ENCODE measurements around the gene DYRK1A. TPM values are rescaled to one million over a fixed set of nuclear protein-coding genes. Genes with fewer than 3 reads are reported as not detected.
A peak's percentile ranks its signal among the peaks of the same experiment; 100 is the strongest.

DYRK1A gene
- total and polyA plus RNA-seq, 2 of the 13 experiments (the other 11 are each of a cell fraction or from before 2014, with no cell fraction given): 24.6 to 34.2 TPM

DNA sequence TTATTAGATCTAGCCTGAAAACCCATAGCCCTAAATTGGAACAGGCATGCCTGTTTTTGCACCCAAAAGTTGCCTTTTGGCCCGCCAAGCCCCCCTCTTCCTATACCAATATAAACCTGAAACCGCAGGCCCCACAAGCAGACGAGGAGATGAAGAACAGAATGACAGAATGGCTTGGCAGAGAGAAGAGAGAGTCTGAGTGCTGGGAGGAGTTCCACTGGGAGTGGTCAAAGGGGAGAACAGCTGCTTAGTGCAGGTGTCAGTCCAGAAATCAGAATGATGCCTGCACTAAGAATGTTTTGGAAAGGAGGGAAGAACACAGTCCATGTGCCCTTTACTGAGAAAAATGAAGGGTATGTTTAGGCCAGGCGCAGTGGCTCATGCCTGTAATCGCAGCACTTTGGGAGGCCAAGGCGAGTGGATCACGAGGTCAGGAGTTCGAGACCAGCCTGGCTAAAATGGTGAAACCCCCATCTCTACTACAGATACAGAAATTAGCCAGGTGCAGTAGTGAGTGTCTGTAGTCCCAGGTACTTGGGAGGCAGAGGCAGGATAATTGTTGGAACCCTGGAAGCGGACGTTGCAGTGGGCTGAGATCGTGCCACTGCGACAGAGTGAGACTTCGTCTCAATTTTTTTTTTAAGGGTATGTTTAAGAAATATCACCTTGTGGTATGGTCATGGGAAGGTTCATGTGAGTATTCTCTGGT is 9.4 kb downstream of the DYRK1A start:
- H3K27ac ChIP-seq (ENCODE audit: extremely low read length, insufficient read depth, low read length): no peak overlapping the region
- H3K36me3 ChIP-seq (replicated peaks in 1 of 2; ENCODE audit: control insufficient read depth in 1 of 2, insufficient read depth in 2 of 2, low read length in 2 of 2): 0 out of 5 replicates have a peak, but pooled peaks cover 0 to 4% of the 10 kb centered on the region in 2 experiments
- FAIRE-seq (no peak), ATAC-seq (no peak; the same call in 2 of the 3 replicates), DNase-seq (ENCODE audit: low spot score) (no peak)
- ChIA-PET POLR2A (interaction anchor here (1.0 to 1.8 kb wide), 3 partner anchors 10 to 189 kb away, joined by 3 to 6 read pairs (median 6); partner anchors contain the start of genes DYRK1A and VPS26C), CTCF (ENCODE audit: low intra/inter-chr PET ratio, low total read pairs) (no interaction called here)
- WGBS (ENCODE audit: low lambda C conversion rate): 95% methylated on average over 12 of the region's 13 CpGs
- no peak overlapping the region for H2AFZ ChIP-seq (ENCODE audit: low read length)
- H3K4me3 ChIP-seq (replicated peaks in 1 of 3; ENCODE audit: insufficient read depth in 1 of 3, low read depth in 2 of 3, low read length in 3 of 3): no peak overlapping the region
- peaks cover 99% of the 10 kb centered on the region for H3K79me2 ChIP-seq (ENCODE audit: insufficient read depth, low read length)
- H3K9me3 ChIP-seq (ENCODE audit: low read length): no peaks in the 10 kb centered on the region
- H3K4me1 ChIP-seq (ENCODE audit: insufficient read depth, low read length): peaks cover 89% of the 10 kb centered on the region
- no peak overlapping the region; the same call in 1 of the 2 replicates for H3K4me2 ChIP-seq (ENCODE audit: low read depth, low read length)
- H3K9ac ChIP-seq (ENCODE audit: insufficient read depth, low read depth, low read length): no peak overlapping the region
- H4K20me1 ChIP-seq (ENCODE audit: insufficient read depth, low read length): peaks cover 95% of the 10 kb centered on the region
- peak; percentile 61 for TF ChIP-seq RBM22 (optimal IDR thresholded peaks at IDR 0.05; ENCODE audit: low read length)
- TF ChIP-seq, protein P1, sequence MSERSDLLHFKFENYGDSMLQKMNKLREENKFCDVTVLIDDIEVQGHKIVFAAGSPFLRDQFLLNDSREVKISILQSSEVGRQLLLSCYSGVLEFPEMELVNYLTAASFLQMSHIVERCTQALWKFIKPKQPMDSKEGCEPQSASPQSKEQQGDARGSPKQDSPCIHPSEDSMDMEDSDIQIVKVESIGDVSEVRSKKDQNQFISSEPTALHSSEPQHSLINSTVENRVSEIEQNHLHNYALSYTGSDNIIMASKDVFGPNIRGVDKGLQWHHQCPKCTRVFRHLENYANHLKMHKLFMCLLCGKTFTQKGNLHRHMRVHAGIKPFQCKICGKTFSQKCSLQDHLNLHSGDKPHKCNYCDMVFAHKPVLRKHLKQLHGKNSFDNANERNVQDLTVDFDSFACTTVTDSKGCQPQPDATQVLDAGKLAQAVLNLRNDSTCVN (CRISPR knock-in tag; IDR thresholded peaks at IDR 0.05; ENCODE audit: borderline replicate concordance): no peak
- H3K27me3 ChIP-seq (ENCODE audit: control insufficient read depth in 1 of 2, insufficient read depth in 2 of 2, low read length in 2 of 2): no peaks in the 10 kb centered on the region
- no TSS peak for BruUV-seq (replicated peaks)
- in situ Hi-C loops (cut with HindIII; ENCODE audit: extremely low pct_ligation_motif_present, low pct_unique_long_range_greater_than_20kb) (no loop called here), intact Hi-C loops (cut with micrococcal nuclease; ENCODE audit: unreplicated experiment) (loop anchor here (5.0 kb wide), 1 partner anchor 56 kb away; no protein-coding TSS in a partner anchor)

DNA sequence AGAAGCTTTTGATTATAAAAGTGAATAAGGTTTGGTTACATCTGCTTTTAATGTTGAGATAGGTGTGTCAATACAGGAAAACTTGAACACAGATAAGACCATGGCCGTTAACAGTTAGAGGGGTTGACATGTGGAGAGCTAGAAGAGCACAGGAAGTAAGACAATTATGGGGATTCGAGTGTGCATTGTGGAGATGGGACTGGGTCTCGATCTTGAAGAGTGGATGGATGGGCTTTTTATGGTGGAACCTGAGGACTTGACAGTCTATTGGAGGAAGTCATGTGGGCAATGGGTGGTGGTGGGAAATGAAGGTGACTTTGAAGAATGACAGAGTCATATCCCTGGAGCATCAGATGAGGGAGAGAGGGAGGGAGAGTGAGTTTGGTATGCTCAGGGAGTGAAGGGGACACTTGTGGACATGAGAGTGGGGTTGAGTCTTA is 12.1 kb downstream of the DYRK1A start:
- intact Hi-C loops (cut with micrococcal nuclease; ENCODE audit: unreplicated experiment): loop anchor here (5.0 kb wide), 1 partner anchor 54 kb away; no protein-coding TSS in a partner anchor
- H3K4me3 ChIP-seq (replicated peaks in 1 of 3; ENCODE audit: insufficient read depth in 1 of 3, low read depth in 2 of 3, low read length in 3 of 3): no peak overlapping the region
- no TSS peak for BruUV-seq (replicated peaks)
- H3K79me2 ChIP-seq (ENCODE audit: insufficient read depth, low read length): peaks cover 99% of the 10 kb centered on the region
- no peaks in the 10 kb centered on the region for H3K27me3 ChIP-seq (ENCODE audit: control insufficient read depth in 1 of 2, insufficient read depth in 2 of 2, low read length in 2 of 2)
- peaks cover 77% of the 10 kb centered on the region for H3K4me1 ChIP-seq (ENCODE audit: insufficient read depth, low read length)
- no peak overlapping the region for H3K27ac ChIP-seq (ENCODE audit: extremely low read length, insufficient read depth, low read length)
- POLR2A ChIA-PET: no interaction called here
- in situ Hi-C loops (cut with HindIII; ENCODE audit: extremely low pct_ligation_motif_present, low pct_unique_long_range_greater_than_20kb): no loop called here
- H3K9ac ChIP-seq (ENCODE audit: insufficient read depth, low read depth, low read length): no peak overlapping the region
- CTCF ChIA-PET (ENCODE audit: low intra/inter-chr PET ratio, low total read pairs): no interaction called here
- H3K36me3 ChIP-seq (replicated peaks in 1 of 2; ENCODE audit: control insufficient read depth in 1 of 2, insufficient read depth in 2 of 2, low read length in 2 of 2): 0 out of 5 replicates have a peak, but pooled peaks cover 0 to 7% of the 10 kb centered on the region in 2 experiments
- no peak overlapping the region for H3K4me2 ChIP-seq (ENCODE audit: low read depth, low read length)
- ATAC-seq (no peak), FAIRE-seq (no peak), DNase-seq (ENCODE audit: low spot score) (no peak)
- WGBS (ENCODE audit: low lambda C conversion rate): 89% methylated on average over 3 of the region's 3 CpGs
- H3K9me3 ChIP-seq (ENCODE audit: low read length): no peaks in the 10 kb centered on the region
- no peak overlapping the region for H2AFZ ChIP-seq (ENCODE audit: low read length)
- H4K20me1 ChIP-seq (ENCODE audit: insufficient read depth, low read length): peaks cover 93% of the 10 kb centered on the region
- TF ChIP-seq EZH2 (conservative IDR thresholded peaks at IDR 0.05; ENCODE audit: low read depth, low read length): no peak
- TF ChIP-seq ZNF552 (CRISPR knock-in tag; IDR thresholded peaks at IDR 0.05; ENCODE audit: borderline replicate concordance): no peak
- no peak for TF ChIP-seq KLF12 (CRISPR knock-in tag; IDR thresholded peaks at IDR 0.05; ENCODE audit: borderline replicate concordance)
- TF ChIP-seq, protein P2, sequence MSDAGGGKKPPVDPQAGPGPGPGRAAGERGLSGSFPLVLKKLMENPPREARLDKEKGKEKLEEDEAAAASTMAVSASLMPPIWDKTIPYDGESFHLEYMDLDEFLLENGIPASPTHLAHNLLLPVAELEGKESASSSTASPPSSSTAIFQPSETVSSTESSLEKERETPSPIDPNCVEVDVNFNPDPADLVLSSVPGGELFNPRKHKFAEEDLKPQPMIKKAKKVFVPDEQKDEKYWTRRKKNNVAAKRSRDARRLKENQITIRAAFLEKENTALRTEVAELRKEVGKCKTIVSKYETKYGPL (CRISPR knock-in tag; IDR thresholded peaks at IDR 0.05): no peak
- TF ChIP-seq ATAD3A (CRISPR knock-in tag; IDR thresholded peaks at IDR 0.05): no peak
- no peak for TF ChIP-seq U2AF2 (IDR thresholded peaks at IDR 0.05; ENCODE audit: low read depth, low read length)
- TF ChIP-seq ZFP36L1 (CRISPR knock-in tag; IDR thresholded peaks at IDR 0.05): no peak
- TF ChIP-seq FOXO1 (CRISPR knock-in tag; IDR thresholded peaks at IDR 0.05): no peak
- TF ChIP-seq, protein P3, sequence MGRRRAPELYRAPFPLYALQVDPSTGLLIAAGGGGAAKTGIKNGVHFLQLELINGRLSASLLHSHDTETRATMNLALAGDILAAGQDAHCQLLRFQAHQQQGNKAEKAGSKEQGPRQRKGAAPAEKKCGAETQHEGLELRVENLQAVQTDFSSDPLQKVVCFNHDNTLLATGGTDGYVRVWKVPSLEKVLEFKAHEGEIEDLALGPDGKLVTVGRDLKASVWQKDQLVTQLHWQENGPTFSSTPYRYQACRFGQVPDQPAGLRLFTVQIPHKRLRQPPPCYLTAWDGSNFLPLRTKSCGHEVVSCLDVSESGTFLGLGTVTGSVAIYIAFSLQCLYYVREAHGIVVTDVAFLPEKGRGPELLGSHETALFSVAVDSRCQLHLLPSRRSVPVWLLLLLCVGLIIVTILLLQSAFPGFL (CRISPR knock-in tag; IDR thresholded peaks at IDR 0.05): no peak
- TF ChIP-seq FOSL2 (CRISPR knock-in tag; IDR thresholded peaks at IDR 0.05): no peak
- TF ChIP-seq ZNF24 (IDR thresholded peaks at IDR 0.05): no peak
- no peak for TF ChIP-seq LCORL (IDR thresholded peaks at IDR 0.05)
- no peak for TF ChIP-seq LCORL (CRISPR knock-in tag; IDR thresholded peaks at IDR 0.05)
- no peak for TF ChIP-seq ZFP82 (CRISPR knock-in tag; IDR thresholded peaks at IDR 0.05; ENCODE audit: borderline replicate concordance)
